ENCODE measurements around the gene VSIR.

Gene VSIR

DNA sequence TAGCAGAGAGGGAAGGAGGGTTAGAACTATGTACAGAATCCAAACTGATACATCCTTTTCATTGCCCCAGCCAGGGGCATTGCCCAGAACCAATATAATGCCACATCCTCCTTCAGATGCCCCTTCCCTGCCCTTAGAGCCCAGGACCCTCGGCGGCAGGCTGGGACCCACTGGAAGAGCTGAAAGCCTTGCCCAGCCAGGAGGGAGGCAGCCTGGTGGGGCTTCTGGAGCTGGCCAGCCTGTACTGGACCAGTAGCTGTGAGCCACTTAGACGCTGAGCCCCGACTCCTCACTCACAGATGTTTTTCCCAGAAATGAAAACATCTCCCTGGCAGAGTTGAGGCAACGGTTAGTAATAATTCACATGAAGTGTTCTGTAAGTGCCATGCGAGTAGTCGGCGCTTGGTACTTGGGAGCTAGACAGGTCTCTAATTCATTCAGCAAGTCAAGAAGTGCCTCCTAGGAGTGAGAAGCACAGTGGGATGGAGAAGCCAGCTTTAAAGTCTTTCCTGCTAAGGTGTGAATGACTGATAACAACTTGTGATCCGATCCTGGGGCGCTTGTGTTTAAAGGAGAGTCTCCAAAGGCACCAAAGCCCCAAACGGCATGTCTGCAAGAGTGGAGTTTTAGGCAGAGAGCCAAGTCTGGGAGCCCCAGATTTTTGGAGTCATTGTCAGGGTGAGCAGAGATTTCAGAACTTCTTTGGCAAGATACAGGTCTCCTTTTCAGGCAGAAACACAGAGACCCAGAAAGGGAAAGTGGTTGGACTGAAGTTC lies 9.8 kb downstream of the VSIR start:
- DNase-seq (ENCODE audit: low read depth): peak; percentile 41

GRCh38 chr10:71762324-71762723 lies 11.0 kb downstream of the VSIR start:
- no peak for DNase-seq (ENCODE audit: low read depth)

- DNase-seq (ENCODE audit: low read depth): no peak
These were observed 11.7 kb downstream of the VSIR start for GRCh38 chr10:71761541-71762113.

- no peak for DNase-seq (ENCODE audit: low read depth)
These were observed 12.2 kb downstream of the VSIR start for GRCh38 chr10:71761105-71761511.

GRCh38 chr10:71757399-71757922 lies 15.9 kb downstream of the VSIR start:
- no peak for DNase-seq (ENCODE audit: low read depth)

GRCh38 chr10:71756311-71757191 lies 16.8 kb downstream of the VSIR start:
- DNase-seq (ENCODE audit: low read depth): peak; percentile 52

DNA sequence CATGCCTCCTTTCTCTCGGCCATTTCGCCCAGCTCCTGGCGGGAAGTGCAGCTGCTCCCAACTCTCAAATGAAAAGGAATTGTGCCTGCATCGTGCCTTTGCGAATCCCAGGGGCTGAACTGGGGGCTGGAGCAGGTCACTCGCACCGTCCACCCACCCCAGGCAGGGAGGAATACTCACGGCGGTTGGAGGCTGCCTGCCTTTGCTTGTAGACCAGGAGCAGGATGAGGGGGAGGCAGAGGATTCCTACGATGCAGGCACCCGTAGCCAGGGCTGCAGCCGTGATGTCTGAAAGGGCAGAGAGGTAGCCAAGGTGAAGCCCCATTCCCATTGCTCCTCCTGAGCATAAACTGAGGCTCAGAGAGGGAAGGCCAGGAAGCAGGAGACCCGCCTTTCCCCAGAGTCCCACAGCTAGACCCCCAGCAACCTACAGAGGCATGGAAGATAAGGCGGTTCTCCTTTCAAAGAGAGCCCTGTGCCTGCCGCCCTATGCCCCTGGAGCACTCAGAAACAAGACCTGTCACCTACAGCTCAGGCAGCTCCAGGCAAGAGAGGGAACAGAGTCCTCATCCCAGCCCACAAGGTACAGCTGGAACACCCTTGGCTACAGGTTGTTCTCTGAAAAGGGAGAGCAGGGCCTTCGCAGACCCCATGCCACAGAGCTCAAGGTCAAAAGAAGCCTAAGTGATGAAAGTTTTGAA lies 18.0 kb downstream of the VSIR start:
- no peak for DNase-seq (ENCODE audit: low read depth)

DNA sequence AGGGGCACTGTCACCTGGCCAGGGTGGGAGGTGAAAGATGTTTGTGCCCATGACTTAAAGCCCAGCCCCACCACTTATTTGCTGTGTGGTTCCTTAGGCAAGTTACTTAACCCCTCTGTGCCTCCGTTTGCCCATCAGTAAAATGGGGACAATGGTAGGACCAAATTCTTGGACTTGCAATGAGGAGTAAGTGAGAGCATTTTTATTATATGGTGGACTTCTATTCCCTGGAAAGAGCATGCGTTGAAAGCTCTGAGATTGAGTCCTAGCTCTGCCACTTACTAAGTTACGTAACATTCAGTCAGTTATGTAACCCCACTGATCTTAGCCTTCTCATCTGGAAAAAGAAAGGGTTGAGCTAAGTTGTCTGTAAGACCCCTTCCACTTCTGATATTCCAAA lies 18.8 kb downstream of the VSIR start:
- DNase-seq (ENCODE audit: low read depth): no peak

- DNase-seq (ENCODE audit: low read depth): no peak
These were observed 19.3 kb downstream of the VSIR start for GRCh38 chr10:71753960-71754505.

GRCh38 chr10:71753091-71753959 lies 20.0 kb downstream of the VSIR start:
- no peak for DNase-seq (ENCODE audit: low read depth)

DNA sequence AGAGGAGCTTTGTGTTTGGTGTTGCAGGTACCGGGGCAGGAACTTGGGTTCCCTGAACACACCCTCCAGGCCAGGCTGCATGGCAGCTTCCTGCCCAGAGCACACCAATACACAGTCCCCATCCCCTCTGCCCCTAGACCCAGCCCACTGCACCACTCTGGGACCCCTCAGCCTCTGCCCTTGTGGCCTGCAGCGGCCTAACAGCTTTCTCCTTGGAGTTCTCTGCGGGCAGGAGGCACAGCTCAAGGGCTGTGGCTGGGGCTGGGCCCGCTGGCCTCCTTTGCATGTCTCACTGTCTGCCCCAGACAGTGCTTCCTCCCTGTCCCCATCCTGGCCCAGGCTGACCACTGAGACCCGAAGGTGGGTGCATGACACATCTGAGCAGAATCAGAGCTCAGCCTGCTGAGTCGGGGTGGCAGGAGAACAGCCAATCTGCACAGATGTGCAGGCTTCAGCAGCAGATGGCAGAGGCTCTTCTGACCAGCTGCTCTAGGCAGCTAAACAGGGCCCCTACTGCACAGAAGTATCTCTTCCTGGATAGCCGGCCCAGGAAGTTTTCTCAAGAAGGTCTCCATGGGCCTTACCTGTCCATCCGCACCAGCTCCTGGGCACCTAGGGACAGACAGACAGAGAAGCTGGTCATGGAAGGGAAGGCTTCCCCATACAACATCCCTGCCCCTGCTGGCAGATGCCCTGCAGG lies 20.8 kb downstream of the VSIR start:
- DNase-seq (ENCODE audit: low read depth): no peak

- no peak for DNase-seq (ENCODE audit: low read depth)
These were observed 21.6 kb downstream of the VSIR start for GRCh38 chr10:71751515-71752224.

GRCh38 chr10:71750986-71751385 lies 22.3 kb downstream of the VSIR start:
- DNase-seq (ENCODE audit: low read depth): no peak

DNA sequence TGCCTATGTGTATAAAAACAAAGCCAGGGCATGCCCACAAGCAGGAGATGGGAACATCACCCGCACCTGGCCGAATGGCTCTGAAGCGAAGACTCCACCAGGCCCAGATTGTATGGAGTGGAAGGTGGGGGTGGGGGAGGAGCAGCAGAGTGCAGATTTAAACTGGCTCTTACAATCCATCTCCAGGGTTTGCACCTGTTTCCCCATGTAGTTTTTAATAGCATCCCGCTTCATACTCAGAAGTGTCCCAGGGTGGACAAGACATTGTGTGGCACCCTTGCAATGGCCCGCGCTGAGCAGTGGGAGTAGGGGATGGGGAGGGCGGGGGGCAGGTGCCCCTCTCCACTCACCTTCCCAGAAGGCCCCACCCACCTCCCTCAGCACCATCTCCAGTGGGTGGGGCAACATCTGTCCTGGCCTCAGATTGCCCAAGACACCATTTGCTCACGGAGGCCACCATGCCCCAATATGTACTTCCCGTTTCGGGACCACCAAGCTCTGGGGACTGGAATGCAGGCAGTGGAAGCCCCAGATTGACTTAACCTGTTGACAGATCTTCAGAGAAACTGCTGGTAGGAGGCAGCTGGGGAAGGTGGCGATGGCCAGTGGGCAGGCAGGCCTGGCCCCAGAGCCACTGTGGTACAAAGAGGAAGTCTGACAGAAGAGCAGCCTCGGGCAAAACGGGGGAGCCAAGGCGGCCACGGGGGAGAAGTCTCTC lies 23.0 kb downstream of the VSIR start:
- DNase-seq (ENCODE audit: low read depth): no peak

- DNase-seq (ENCODE audit: low read depth): no peak
These were observed 23.9 kb downstream of the VSIR start for GRCh38 chr10:71749396-71749795.

- no peak for DNase-seq (ENCODE audit: low read depth)
These were observed 24.6 kb downstream of the VSIR start for GRCh38 chr10:71748671-71749191.

DNA sequence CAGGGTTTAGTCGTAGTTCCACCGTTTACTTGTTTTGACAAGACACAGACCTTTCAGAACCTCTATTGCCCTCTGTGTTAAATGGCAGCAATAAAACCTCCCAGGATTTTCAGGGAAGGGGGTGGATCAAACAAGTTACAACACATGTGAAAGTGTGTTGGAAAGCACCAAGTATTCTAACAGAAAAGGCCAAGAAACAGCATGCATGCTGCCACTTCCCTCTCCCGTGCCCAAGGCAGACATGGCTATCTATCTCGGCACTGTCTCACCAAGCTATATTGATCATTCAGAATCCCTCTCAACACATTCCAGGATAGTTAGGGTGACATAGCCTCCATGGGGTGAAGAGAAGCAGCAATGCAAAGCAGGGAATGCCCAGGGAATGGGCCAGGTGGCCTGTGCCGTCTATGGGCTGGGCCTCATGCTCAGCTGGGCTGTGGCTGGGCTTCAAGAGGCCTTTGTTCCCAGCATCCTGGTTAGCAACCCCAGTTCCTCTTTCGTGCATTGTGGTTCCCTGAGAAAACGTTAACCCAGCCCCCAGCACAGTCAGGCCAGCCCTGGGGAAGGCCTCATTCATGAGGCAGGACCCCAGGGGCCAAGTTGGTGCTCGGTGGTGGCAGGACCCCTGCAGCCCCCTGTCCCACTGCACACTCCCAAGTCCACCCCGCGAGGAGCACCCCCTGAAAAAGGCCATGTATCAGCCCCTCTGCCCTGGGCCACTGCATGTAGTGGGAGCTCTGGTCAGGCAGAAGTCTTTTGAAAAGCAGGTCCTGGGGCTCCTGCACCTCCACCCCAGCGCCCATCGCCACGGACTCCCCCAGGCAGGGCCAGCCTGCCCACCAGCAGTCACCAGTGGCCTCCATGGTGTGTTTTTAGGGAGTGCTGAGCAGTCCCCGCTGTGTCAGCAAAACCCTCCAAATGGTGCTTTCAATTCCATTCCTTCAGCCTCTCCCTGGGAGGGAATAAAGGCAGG lies 25.5 kb downstream of the VSIR start:
- DNase-seq (ENCODE audit: low read depth): no peak

Measured in EH (cell line).